Measurements from ENCODE around the gene ARHGAP30. TPM values are rescaled to one million over a fixed set of nuclear protein-coding genes. Genes with fewer than 3 reads are reported as not detected.
"Not testable (repeated sequence)": the region's sequence is repeated elsewhere in the genome, so short reads cannot be mapped to it uniquely, and the experiment has no call there.

ARHGAP30 gene
- total RNA-seq, 1 donor from 2014 or later: 4.6 TPM

GRCh38 chr1:161071886-161072371, 2.2 kb upstream of the ARHGAP30 start:
- DNase-seq (ENCODE audit: low spot score): peak; percentile 70

GRCh38 chr1:161070761-161071160, 1.1 kb upstream of the ARHGAP30 start:
- DNase-seq (ENCODE audit: low spot score): no peak

GRCh38 chr1:161069241-161069640, 450 bp downstream of the ARHGAP30 start:
- no peak for DNase-seq (ENCODE audit: low spot score)

- peak; percentile 55 for DNase-seq (ENCODE audit: low spot score)
Measured at GRCh38 chr1:161068306-161069234, 1.1 kb downstream of the ARHGAP30 start.

- DNase-seq (ENCODE audit: low spot score): no peak
Measured at GRCh38 chr1:161066694-161067093, 3.0 kb downstream of the ARHGAP30 start.

- not testable (repeated sequence) for DNase-seq (ENCODE audit: low spot score)
Measured at GRCh38 chr1:161065681-161066080, 4.0 kb downstream of the ARHGAP30 start.

- not testable (repeated sequence) for DNase-seq (ENCODE audit: low spot score)
Measured at GRCh38 chr1:161063936-161064335, 5.8 kb downstream of the ARHGAP30 start.

- no peak for DNase-seq (ENCODE audit: low spot score)
Measured at GRCh38 chr1:161061419-161061818, 8.3 kb downstream of the ARHGAP30 start.

GRCh38 chr1:161059293-161059692, 10.4 kb downstream of the ARHGAP30 start:
- DNase-seq (ENCODE audit: low spot score): no peak

- no peak for DNase-seq (ENCODE audit: low spot score)
Measured at GRCh38 chr1:161054805-161055204, 14.9 kb downstream of the ARHGAP30 start.

GRCh38 chr1:161054232-161054631, 15.5 kb downstream of the ARHGAP30 start:
- no peak for DNase-seq (ENCODE audit: low spot score)

GRCh38 chr1:161052899-161053298, 16.8 kb downstream of the ARHGAP30 start:
- DNase-seq (ENCODE audit: low spot score): no peak

- no peak for DNase-seq (ENCODE audit: low spot score)
Measured at GRCh38 chr1:161051219-161051618, 18.5 kb downstream of the ARHGAP30 start.

- DNase-seq (ENCODE audit: low spot score): no peak
Measured at GRCh38 chr1:161048949-161049722, 20.6 kb downstream of the ARHGAP30 start.

- DNase-seq (ENCODE audit: low spot score): no peak
Measured at GRCh38 chr1:161047436-161048420, 22.0 kb downstream of the ARHGAP30 start.

- no peak for DNase-seq (ENCODE audit: low spot score)
Measured at GRCh38 chr1:161046605-161047228, 23.0 kb downstream of the ARHGAP30 start.

GRCh38 chr1:161045736-161046604, 23.7 kb downstream of the ARHGAP30 start, which contains the start of gene USF1:
USF1 (minus strand) TSS chr1:161045977; CDS start chr1:161043275, 2,702 bp downstream.
- DNase-seq (ENCODE audit: low spot score): peak; percentile 99

- DNase-seq (ENCODE audit: low spot score): peak; percentile 77
Measured at GRCh38 chr1:161044908-161045735, 24.6 kb downstream of the ARHGAP30 start.

GRCh38 chr1:161044535-161044907, 25.2 kb downstream of the ARHGAP30 start:
- DNase-seq (ENCODE audit: low spot score): no peak

Data from umbilical cord (tissue), 2 donors.